ENCODE data around the gene PCNA. TPM values are rescaled to one million over a fixed set of nuclear protein-coding genes. Genes with fewer than 3 reads are reported as not detected.
A peak's percentile ranks its signal among the peaks of the same experiment; 100 is the strongest.

Gene PCNA
- total and polyA plus RNA-seq, 10 of the 15 experiments (the other 5 are each of a cell fraction or from before 2014, with no cell fraction given): 389 to 694 (median 540) TPM

- no peak overlapping the region; the same call in 1 of the 2 replicates for H3K9ac ChIP-seq (ENCODE audit: control insufficient read depth, insufficient read depth, low read length)
- no peaks in the 10 kb centered on the region for H4K20me1 ChIP-seq (ENCODE audit: control insufficient read depth, insufficient read depth)
- H3K4me3 ChIP-seq: peak overlapping the region; percentile 88
- peak overlapping the region; percentile 94 for H3K4me2 ChIP-seq (ENCODE audit: control insufficient read depth, insufficient read depth)
- intact Hi-C loops (cut with micrococcal nuclease; ENCODE audit: unreplicated experiment) (no loop called here), in situ Hi-C loops (cut with MboI) (no loop called here)
- peaks cover 34% of the 10 kb centered on the region for H3K79me2 ChIP-seq (ENCODE audit: control insufficient read depth, insufficient read depth, low read length)
- FAIRE-seq (no peak), ATAC-seq (no peak), DNase-seq (ENCODE audit: low read depth, low spot score) (no peak)
- no peak overlapping the region for H3K27ac ChIP-seq (ENCODE audit: control insufficient read depth, insufficient read depth)
- ChIA-PET RAD21 (ENCODE audit: unreplicated experiment) (interaction anchor here (0.6 to 6.1 kb wide), 5 partner anchors 17 to 94 kb away, joined by 3 to 345 read pairs (median 4); no protein-coding TSS in a partner anchor), POLR2A (interaction anchor here (0.6 to 1.6 kb wide), 8 partner anchors 9 to 1721 kb away, joined by 3 to 5 read pairs (median 3); partner anchors contain the start of gene PCNA), SMC1A (ENCODE audit: uncharacterized antibody, unreplicated experiment) (interaction anchor here (1.0 to 6.0 kb wide), 5 partner anchors 9 to 319 kb away, joined by 3 to 229 read pairs (median 43); partner anchors contain the start of gene PCNA), CTCF (interaction anchor here (0.6 to 10.2 kb wide), 13 partner anchors 9 to 1271 kb away, joined by 3 to 386 read pairs (median 3); partner anchors contain the start of gene PCNA)
- H3K36me3 ChIP-seq (ENCODE audit: control insufficient read depth in 2 of 2, insufficient read depth in 2 of 2, low read length in 1 of 2): peaks cover 0 to 6% of the 10 kb centered on the region in 2 experiments; a peak in 1 of 4 replicates
- TF ChIP-seq, protein P1, sequence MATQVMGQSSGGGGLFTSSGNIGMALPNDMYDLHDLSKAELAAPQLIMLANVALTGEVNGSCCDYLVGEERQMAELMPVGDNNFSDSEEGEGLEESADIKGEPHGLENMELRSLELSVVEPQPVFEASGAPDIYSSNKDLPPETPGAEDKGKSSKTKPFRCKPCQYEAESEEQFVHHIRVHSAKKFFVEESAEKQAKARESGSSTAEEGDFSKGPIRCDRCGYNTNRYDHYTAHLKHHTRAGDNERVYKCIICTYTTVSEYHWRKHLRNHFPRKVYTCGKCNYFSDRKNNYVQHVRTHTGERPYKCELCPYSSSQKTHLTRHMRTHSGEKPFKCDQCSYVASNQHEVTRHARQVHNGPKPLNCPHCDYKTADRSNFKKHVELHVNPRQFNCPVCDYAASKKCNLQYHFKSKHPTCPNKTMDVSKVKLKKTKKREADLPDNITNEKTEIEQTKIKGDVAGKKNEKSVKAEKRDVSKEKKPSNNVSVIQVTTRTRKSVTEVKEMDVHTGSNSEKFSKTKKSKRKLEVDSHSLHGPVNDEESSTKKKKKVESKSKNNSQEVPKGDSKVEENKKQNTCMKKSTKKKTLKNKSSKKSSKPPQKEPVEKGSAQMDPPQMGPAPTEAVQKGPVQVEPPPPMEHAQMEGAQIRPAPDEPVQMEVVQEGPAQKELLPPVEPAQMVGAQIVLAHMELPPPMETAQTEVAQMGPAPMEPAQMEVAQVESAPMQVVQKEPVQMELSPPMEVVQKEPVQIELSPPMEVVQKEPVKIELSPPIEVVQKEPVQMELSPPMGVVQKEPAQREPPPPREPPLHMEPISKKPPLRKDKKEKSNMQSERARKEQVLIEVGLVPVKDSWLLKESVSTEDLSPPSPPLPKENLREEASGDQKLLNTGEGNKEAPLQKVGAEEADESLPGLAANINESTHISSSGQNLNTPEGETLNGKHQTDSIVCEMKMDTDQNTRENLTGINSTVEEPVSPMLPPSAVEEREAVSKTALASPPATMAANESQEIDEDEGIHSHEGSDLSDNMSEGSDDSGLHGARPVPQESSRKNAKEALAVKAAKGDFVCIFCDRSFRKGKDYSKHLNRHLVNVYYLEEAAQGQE (IDR thresholded peaks at IDR 0.05; ENCODE audit: low read depth, low read length): peak; percentile 72; the same call in 1 of the 2 replicates
- no peak for TF ChIP-seq LARP7 (IDR thresholded peaks at IDR 0.05)
- no peaks in the 10 kb centered on the region for H3K27me3 ChIP-seq (replicated peaks in 1 of 2; ENCODE audit: control insufficient read depth in 2 of 2, insufficient read depth in 2 of 2, low read length in 1 of 2)
- H2AFZ ChIP-seq (ENCODE audit: control insufficient read depth, low read depth, low read length): no peak overlapping the region
- H3K4me1 ChIP-seq (ENCODE audit: control insufficient read depth, insufficient read depth, low read length): peaks cover 16% of the 10 kb centered on the region
- WGBS (ENCODE audit: insufficient coverage, insufficient replicate concordance, low lambda C conversion rate, missing lambda C conversion rate): 62% methylated on average over 6 of the region's 6 CpGs
- no TSS peak for BruUV-seq (replicated peaks)
- H3K9me3 ChIP-seq (replicated peaks; ENCODE audit: control insufficient read depth, insufficient read depth, low read length): no peaks in the 10 kb centered on the region
Measured at GRCh38 chr20:5128886-5129285, 9.1 kb upstream of the PCNA start.
